Lung microvascular endothelial cell (primary cell): ENCODE results near the gene EIF2D. TPM values are rescaled to one million over a fixed set of nuclear protein-coding genes. Genes with fewer than 3 reads are reported as not detected.

Experiments used
- DNase-seq, 2 donors: peaks; one replicate each; pipeline versions ENCODE4 v3.0.0 to v3.0.0-alpha.2; 2010; ENCODE audit warnings: low read depth in 2 of 2
- total RNA-seq: library from RNA; depleted of rRNA; stranded (reverse); fragments of >200 nt; gene quantifications from 2 replicates; pipeline ENCODE4 v1.2.1, GENCODE V29; 2014

EIF2D gene
- total RNA-seq, 1 donor from 2014 or later: 45.4 TPM

DNA sequence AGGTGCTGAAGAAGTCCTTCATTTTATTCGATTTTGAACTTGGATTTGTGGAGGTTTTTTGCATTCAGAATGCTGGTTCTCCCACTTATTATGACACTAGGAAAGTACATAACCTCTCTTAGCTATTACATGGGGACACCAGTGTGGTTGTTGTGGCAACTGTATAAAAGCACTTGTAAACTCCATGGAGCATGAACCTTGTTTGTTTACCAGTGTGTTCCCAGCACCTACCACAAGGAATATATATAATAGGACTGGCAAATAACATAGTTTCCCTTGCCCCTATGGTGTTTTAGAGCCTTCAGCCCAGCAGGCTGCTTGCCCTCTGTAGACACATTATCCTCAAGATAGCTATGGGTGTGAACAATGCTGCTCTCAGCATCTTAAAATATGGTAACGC lies 61.8 kb downstream of the EIF2D start:
- peak in 1 of 2 donors; percentile 25 for DNase-seq

DNA sequence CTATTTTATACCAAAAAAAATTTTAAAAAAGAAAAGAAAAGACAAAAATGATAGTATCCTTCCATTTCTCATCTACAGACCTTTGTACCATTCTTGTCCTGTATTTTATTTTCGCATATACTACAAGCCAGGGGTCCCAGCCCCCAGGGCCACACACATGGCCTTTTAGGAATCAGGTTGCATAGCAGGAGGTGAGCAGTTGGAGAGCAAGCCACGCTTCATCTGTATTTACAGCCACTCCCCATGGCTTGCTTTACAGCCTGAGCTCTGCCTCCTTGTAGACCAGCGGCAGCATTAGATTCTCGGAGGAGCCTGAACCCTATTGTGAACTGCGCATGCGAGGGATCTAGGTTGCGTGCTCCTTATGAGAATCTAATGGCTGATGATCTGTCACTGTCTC lies 65.2 kb downstream of the EIF2D start:
- no peak for DNase-seq

GRCh38 chr1:206545351-206545750 lies 66.9 kb downstream of the EIF2D start:
- DNase-seq: no peak

DNA sequence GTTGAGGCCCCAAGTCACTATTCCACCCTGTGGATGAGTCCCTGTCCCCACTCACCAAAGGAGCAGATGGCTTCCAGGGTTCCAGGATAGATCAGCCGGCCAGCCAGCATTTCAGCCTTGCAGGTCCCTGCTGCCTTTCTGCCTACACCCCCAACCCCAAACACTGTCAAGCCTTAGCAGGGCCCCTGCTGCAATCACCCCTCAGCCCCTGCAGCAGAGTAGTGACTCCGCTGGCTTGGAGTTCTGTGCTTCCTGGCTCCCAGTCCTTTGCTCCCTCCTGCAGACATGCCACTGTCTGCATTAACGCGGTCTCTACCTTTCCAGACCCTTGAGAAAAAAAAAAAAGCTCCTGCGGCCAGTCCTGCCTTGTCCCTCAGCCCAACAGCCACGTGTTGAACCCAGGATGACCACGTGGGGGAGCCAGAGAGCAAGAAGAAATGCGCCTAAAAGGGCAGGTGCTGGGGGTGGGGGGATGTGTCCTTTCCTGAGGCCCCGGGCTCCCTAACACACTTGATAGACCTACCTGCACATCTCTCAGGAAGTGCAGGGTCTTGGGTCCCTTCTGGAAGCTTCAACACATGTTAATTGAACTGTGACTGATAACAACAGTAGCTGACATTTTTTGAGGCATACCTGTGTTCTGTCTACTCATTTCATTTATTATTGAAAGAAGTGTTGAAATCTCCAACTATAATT lies 67.6 kb downstream of the EIF2D start:
- peak; percentile 52 to 58 for DNase-seq

Other genes starting within 250 kb of the EIF2D start
- gene IKBKE, start 142.0 kb downstream of the EIF2D start, total RNA-seq: 11.1 and 18.3 TPM in 2 replicates
- gene RASSF5, start 104.9 kb downstream of the EIF2D start, total RNA-seq: under 0.01 and 0.22 TPM in 2 replicates
- gene DYRK3, start 23.1 kb upstream of the EIF2D start, total RNA-seq: 8.3 and 10.9 TPM in 2 replicates
- gene MAPKAPK2, start 72.4 kb upstream of the EIF2D start, total RNA-seq: 24.6 and 30.2 TPM in 2 replicates
- not detected in 2 replicates for gene IL19, start 158.3 kb upstream of the EIF2D start, total RNA-seq
- gene IL10, start 160.0 kb upstream of the EIF2D start, total RNA-seq: not detected in 2 replicates